Esophagus muscularis mucosa (tissue), 4 donors: ENCODE data around the gene TMTC4. TPM values are rescaled to one million over a fixed set of nuclear protein-coding genes. Genes with fewer than 3 reads are reported as not detected.

Source experiments
- DNase-seq: peaks from one replicate; pipeline ENCODE4 v3.0.0-alpha.2; 2017; ENCODE audit errors: extremely low spot score
- H3K27ac ChIP-seq, 4 donors: fragments of 200-600 bp; sonication (generic); replicated peaks in 1 of 4; 1 replicate in 3 of 4; 2 replicates in 1 of 4; pipeline ENCODE4 v1.5.1; 2016 to 2019; ENCODE audit warnings: mild to moderate bottlenecking in 1 of 4
- H3K27me3 ChIP-seq, 4 donors: fragments of 200-600 bp; sonication (generic); one replicate each; pipeline versions ENCODE4 v1.5.1 to v1.6.0; 2016 to 2019
- H3K36me3 ChIP-seq, 4 donors: fragments of 200-600 bp; sonication (generic); one replicate each; pipeline ENCODE4 v1.5.1; 2016 to 2019
- H3K4me1 ChIP-seq, 4 donors: fragments of 200-600 bp; sonication (generic); one replicate each; pipeline ENCODE4 v1.5.1; 2016 to 2019
- H3K4me3 ChIP-seq, 4 donors: fragments of 200-600 bp; sonication (generic); 1 replicate in 2 of 4; 2 replicates in 2 of 4; pipeline ENCODE4 v1.5.1; 2016 to 2019; ENCODE audit warnings: mild to moderate bottlenecking in 4 of 4, moderate library complexity in 1 of 4
- H3K9me3 ChIP-seq, 4 donors: fragments of 200-600 bp; sonication (generic); 1 replicate in 3 of 4; 2 replicates in 1 of 4; pipeline ENCODE4 v1.5.1; 2016 to 2019
- EP300 ChIP-seq: sonication (generic); formaldehyde crosslinking; IDR thresholded peaks from one replicate; pipeline ENCODE4 v1.6.1; 2017; ENCODE audit warnings: antibody characterized with exemption
- POLR2A ChIP-seq: fragments of 450-650 bp; IDR thresholded peaks from one replicate; pipeline ENCODE4 v1.6.1; 2017; ENCODE audit warnings: antibody characterized with exemption, moderate library complexity, mild to moderate bottlenecking, low read depth
- POLR2AphosphoS5 ChIP-seq, 2 donors: sonication (generic); formaldehyde crosslinking; IDR thresholded peaks; one replicate each; pipeline ENCODE4 v1.6.1; 2017; ENCODE audit warnings: antibody characterized with exemption in 2 of 2
- WGBS: methylation state at CpG from one replicate; pipeline ENCODE4 v1.1.5; 2018; 5-methylcytosine and 5-hydroxymethylcytosine counted together
- intact Hi-C: fragments of 100-400 bp; cut with DNase I; formaldehyde crosslinking; loops from one replicate; pipeline ENCODE4 v1.15.1; 2023
- total RNA-seq, 4 donors: library from RNA; depleted of rRNA; stranded (reverse); fragments of >200 nt; gene quantifications; one replicate each; pipeline versions ENCODE4 v1.1.0 to v1.2.1, GENCODE V29; 2016
- TF ChIP-seq, protein P1 (sequence below), 3 experiments: fragments of 200-600 bp in 2 of 3; fragments of 450-650 bp in 1 of 3; sonication (generic) in 2 of 3; IDR thresholded peaks; one replicate each; pipeline ENCODE4 v1.5.1; 2017 to 2019; ENCODE audit warnings: antibody characterized with exemption in 3 of 3, mild to moderate bottlenecking in 2 of 3, moderate library complexity in 1 of 3

The TMTC4 gene
- total RNA-seq, 4 donors from 2014 or later, result 7.1 to 13.7 (median 8.4) TPM

DNA sequence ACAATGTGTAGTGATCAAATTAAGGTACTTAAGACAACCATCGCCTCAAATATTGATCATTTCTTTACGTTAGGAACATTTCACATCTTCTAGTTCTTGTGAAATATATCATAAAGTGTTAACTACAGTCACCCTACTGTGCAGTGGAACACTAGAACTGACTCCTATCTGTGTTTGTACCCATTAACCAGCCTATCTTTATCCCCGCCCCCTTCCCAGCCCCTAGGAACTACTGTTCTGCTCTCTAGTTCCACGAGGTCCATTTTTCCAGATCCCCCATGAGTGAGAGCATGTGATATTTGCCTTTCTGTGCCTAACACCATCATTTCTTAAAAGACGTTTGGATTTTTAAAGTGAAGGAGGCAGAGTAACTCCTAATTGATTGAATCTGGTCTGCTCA lies 61.6 kb downstream of the TMTC4 start:
- H3K4me1 ChIP-seq, result peaks cover 0 to 10% (median 8%) of the 10 kb centered on the region in 4 donors
- peaks cover 0 to 30% (median 12%) of the 10 kb centered on the region in 4 donors for H3K36me3 ChIP-seq
- no peaks in the 10 kb centered on the region for H3K27me3 ChIP-seq
- WGBS, result 89% methylated on average over 5 of the region's 5 CpGs
- no peak for DNase-seq
- intact Hi-C loops, result no loop called here
- no peaks in the 10 kb centered on the region for H3K9me3 ChIP-seq
- no peak overlapping the region for H3K27ac ChIP-seq
- no peak overlapping the region for H3K4me3 ChIP-seq
- TF ChIP-seq EP300 (no peak), POLR2A (no peak), POLR2AphosphoS5 (IDR thresholded peaks at IDR 0.05) (no peak)
- TF ChIP-seq, protein P1, sequence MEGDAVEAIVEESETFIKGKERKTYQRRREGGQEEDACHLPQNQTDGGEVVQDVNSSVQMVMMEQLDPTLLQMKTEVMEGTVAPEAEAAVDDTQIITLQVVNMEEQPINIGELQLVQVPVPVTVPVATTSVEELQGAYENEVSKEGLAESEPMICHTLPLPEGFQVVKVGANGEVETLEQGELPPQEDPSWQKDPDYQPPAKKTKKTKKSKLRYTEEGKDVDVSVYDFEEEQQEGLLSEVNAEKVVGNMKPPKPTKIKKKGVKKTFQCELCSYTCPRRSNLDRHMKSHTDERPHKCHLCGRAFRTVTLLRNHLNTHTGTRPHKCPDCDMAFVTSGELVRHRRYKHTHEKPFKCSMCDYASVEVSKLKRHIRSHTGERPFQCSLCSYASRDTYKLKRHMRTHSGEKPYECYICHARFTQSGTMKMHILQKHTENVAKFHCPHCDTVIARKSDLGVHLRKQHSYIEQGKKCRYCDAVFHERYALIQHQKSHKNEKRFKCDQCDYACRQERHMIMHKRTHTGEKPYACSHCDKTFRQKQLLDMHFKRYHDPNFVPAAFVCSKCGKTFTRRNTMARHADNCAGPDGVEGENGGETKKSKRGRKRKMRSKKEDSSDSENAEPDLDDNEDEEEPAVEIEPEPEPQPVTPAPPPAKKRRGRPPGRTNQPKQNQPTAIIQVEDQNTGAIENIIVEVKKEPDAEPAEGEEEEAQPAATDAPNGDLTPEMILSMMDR (IDR thresholded peaks at IDR 0.05), result no peak

DNA sequence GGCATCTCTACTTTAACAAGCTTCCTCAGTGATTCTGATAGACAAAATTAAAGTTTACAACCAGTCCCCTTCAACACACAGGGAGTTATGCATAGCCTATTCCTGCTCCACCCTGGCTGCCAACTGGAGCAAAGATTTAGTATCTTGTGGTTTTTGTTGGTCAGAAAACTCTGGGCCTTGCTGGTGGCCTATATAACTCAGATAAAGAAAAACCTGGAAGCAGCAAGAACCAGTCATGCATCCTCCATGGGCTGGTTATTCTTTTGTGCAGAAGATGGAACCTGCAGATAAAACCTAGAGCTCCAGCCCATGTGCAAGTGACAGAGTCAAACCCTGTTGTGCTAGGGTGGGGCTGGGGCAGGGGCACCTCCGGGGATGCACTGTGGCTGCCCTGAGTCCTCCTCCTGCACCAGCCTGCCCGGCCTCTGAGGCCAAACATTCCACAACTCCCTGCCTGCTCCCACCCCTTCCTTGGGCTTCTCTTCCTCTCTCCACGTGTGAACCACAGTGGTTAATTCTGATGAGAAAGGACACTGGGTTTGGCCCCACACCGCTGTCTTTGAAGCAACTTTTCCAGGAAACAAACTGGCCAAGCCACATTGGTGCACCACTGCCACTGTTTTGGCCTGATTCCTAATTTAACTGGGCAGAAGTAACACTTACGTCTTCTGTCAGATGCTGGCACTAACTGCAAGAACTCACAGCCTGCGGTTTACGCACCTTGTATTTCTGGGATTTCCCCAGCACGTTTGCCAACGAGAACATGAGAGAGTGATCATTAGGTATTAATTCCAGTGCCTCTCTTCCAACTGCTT lies 62.7 kb downstream of the TMTC4 start:
- TF ChIP-seq POLR2AphosphoS5 (IDR thresholded peaks at IDR 0.05) (no peak), EP300 (no peak), POLR2A (no peak)
- TF ChIP-seq, protein P1 (IDR thresholded peaks at IDR 0.05), result no peak
- Histone ChIP-seq H3K4me1 (peaks cover 0 to 10% (median 8%) of the 10 kb centered on the region in 4 donors), H3K27ac (no peak overlapping the region), H3K36me3 (peaks cover 0 to 34% (median 13%) of the 10 kb centered on the region in 4 donors), H3K9me3 (no peaks in the 10 kb centered on the region), H3K27me3 (no peaks in the 10 kb centered on the region), H3K4me3 (no peak overlapping the region)
- 43% methylated on average over 9 of the region's 9 CpGs for WGBS
- no peak for DNase-seq
- intact Hi-C loops, result no loop called here

DNA sequence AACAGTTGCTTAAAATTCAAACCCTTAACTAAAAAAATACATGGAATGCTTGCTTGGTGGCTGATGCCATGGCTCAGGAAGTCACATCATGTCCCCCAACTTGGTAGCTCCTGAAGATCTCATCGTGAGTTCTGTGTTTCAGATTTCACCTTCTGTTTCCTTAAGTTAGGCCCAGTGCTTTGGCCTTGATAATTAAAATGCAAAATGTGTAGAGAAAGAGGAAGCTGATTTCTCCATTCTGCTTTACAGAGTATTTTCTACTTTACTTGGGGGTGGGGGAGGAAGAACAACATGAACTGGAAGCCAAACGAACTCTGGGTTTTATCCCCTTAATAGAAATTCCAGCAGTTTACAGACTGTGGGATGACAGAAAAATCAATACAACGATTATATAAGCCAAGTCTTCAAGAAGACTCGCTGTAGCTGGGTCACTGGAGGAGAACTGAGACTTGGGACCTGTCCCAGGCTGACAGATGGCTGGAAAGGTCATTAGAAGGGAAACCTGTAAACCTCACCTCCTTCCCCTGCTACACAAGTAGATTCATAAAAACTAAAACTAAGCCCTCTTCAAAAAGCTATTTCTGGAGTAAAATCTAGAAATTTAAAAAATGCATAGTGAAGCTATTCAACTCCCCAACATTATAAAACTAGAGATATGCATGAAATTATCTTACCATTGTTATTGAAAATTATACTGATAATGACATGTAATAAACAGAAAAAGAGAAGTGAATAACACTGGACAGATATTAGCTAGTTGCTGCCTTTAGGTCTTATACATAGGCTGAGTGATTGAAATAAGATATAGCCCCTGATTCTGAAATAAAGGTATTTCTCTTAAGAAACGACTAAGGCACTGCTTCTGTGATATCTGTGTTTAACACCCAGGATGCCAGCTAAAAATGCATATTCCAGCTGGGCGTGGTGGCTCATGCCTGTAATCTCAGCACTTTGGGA lies 63.9 kb downstream of the TMTC4 start:
- Histone ChIP-seq H3K36me3 (peaks cover 0 to 40% (median 14%) of the 10 kb centered on the region in 4 donors), H3K27ac (no peak overlapping the region), H3K9me3 (no peaks in the 10 kb centered on the region), H3K4me1 (peaks cover 0 to 10% (median 8%) of the 10 kb centered on the region in 4 donors), H3K4me3 (no peak overlapping the region), H3K27me3 (no peaks in the 10 kb centered on the region)
- intact Hi-C loops, result no loop called here
- TF ChIP-seq, protein P1 (IDR thresholded peaks at IDR 0.05), result no peak
- TF ChIP-seq POLR2A (no peak), EP300 (no peak), POLR2AphosphoS5 (IDR thresholded peaks at IDR 0.05) (no peak)
- WGBS, result 69% methylated on average over 6 of the region's 6 CpGs
- DNase-seq, result no peak

DNA sequence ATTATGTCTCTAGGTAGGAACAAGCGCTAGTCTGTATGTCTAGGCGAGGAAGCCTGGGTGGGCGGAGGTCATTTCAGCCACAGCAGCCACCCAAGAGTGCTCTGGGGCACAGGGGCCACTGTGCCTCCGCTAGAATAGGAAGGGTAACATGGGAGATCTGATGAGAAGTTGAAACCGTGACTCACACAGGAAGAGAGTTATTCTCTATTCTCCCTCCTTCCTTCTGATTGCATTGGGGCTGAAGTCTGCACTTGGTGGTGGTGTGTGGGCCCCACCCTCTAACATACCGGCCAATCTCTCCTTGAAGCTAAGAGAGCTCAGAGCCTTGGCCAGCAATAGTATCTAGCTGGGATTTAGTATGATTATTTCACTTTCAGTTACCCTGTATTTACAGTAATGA lies 65.7 kb downstream of the TMTC4 start:
- intact Hi-C loops, result no loop called here
- TF ChIP-seq, protein P1 (IDR thresholded peaks at IDR 0.05), result no peak
- no peak for TF ChIP-seq POLR2AphosphoS5 (IDR thresholded peaks at IDR 0.05)
- TF ChIP-seq POLR2A, result no peak
- no peak for TF ChIP-seq EP300
- Histone ChIP-seq H3K9me3 (no peaks in the 10 kb centered on the region), H3K4me1 (peaks cover 0 to 10% (median 8%) of the 10 kb centered on the region in 4 donors), H3K27me3 (no peaks in the 10 kb centered on the region), H3K4me3 (no peak overlapping the region), H3K27ac (no peak overlapping the region), H3K36me3 (peaks cover 0 to 40% (median 14%) of the 10 kb centered on the region in 4 donors)
- 79% methylated on average over 6 of the region's 6 CpGs for whole genome bisulfite sequencing
- no peak for DNase-seq
